ENCODE data around the gene CHURC1.

CHURC1 gene

GRCh38 chr14:64971491-64971942 is 57.3 kb downstream of the CHURC1 start:
- no peak for TF ChIP-seq CTCF (IDR thresholded peaks at IDR 0.05; ENCODE audit: low read depth, low read length, missing control alignments)
- H3K4me3 ChIP-seq (ENCODE audit: low read depth, low read length) = peak overlapping the region; percentile 46
- DNase-seq (ENCODE audit: low read depth) = no peak

GRCh38 chr14:64971943-64972791 is 57.9 kb downstream of the CHURC1 start, which contains the start of gene RAB15:
RAB15 (minus strand) TSS chr14:64972336; CDS start chr14:64972076, 260 bp downstream.
- DNase-seq (ENCODE audit: low read depth) = no peak
- no peak for TF ChIP-seq CTCF (IDR thresholded peaks at IDR 0.05; ENCODE audit: low read depth, low read length, missing control alignments)
- H3K4me3 ChIP-seq (ENCODE audit: low read depth, low read length) = peak within 1 kb of the TSS; percentile 46

- DNase-seq (ENCODE audit: low read depth) = no peak
- TF ChIP-seq CTCF (IDR thresholded peaks at IDR 0.05; ENCODE audit: low read depth, low read length, missing control alignments) = no peak
- no peak overlapping the region for H3K4me3 ChIP-seq (ENCODE audit: low read depth, low read length)
Observed at GRCh38 chr14:64973026-64973442, 58.8 kb downstream of the CHURC1 start.

GRCh38 chr14:64973826-64974225 is 59.6 kb downstream of the CHURC1 start:
- no peak for DNase-seq (ENCODE audit: low read depth)
- no peak for TF ChIP-seq CTCF (IDR thresholded peaks at IDR 0.05; ENCODE audit: low read depth, low read length, missing control alignments)
- no peak overlapping the region for H3K4me3 ChIP-seq (ENCODE audit: low read depth, low read length)

GRCh38 chr14:64974563-64974962 is 60.3 kb downstream of the CHURC1 start:
- H3K4me3 ChIP-seq (ENCODE audit: low read depth, low read length) = no peak overlapping the region

GRCh38 chr14:64979336-64980074 is 65.2 kb downstream of the CHURC1 start:
- no peak for DNase-seq (ENCODE audit: low read depth)
- TF ChIP-seq CTCF (IDR thresholded peaks at IDR 0.05; ENCODE audit: low read depth, low read length, missing control alignments) = no peak
- H3K4me3 ChIP-seq (ENCODE audit: low read depth, low read length) = no peak overlapping the region

More at GRCh38 chr14:64974563-64974962, 60.3 kb downstream of the CHURC1 start:
- TF ChIP-seq CTCF (IDR thresholded peaks at IDR 0.05; ENCODE audit: low read depth, low read length, missing control alignments) = no peak
- DNase-seq (ENCODE audit: low read depth) = no peak
